Natural killer cell (primary cell): Measurements from ENCODE around the gene MAPKAP1. TPM values are rescaled to one million over a fixed set of nuclear protein-coding genes. Genes with fewer than 3 reads are reported as not detected.
"Not testable (repeated sequence)": the region's sequence is repeated elsewhere in the genome, so short reads cannot be mapped to it uniquely, and the experiment has no call there.

Source experiments
- ATAC-seq, 3 donors: fragments of 150-1000 bp in 2 of 3; fragments of 200-7000 bp in 1 of 3; cut with Tn5 transposase; 1 replicate in 1 of 3; 2 replicates in 2 of 3; pipeline ENCODE4 v1.10.0; 2021; ENCODE audit warnings: mild to moderate bottlenecking in 2 of 3, moderate library complexity in 2 of 3
- DNase-seq, 2 donors: peaks; one replicate each; pipeline versions ENCODE4 v3.0.0 to v3.0.0-alpha.2; 2013 to 2021; ENCODE audit warnings: mixed read lengths in 1 of 2
- H3K27ac ChIP-seq: one replicate; pipeline ENCODE4 v1.5.1; 2013; ENCODE audit warnings: mild to moderate bottlenecking, low read length
- H3K27me3 ChIP-seq: one replicate; pipeline ENCODE4 v1.6.1; 2013; ENCODE audit warnings: low read length; ENCODE audit not compliant: control insufficient read depth, insufficient read depth
- H3K36me3 ChIP-seq: one replicate; pipeline ENCODE4 v1.6.1; 2013; ENCODE audit warnings: low read length; ENCODE audit not compliant: control insufficient read depth, insufficient read depth
- H3K4me1 ChIP-seq: one replicate; pipeline ENCODE4 v1.6.1; 2013; ENCODE audit warnings: low read length; ENCODE audit not compliant: control insufficient read depth, insufficient read depth
- H3K4me3 ChIP-seq: one replicate; pipeline ENCODE4 v1.5.1; 2013; ENCODE audit warnings: low read length
- H3K9me3 ChIP-seq: one replicate; pipeline ENCODE4 v1.6.1; 2013; ENCODE audit warnings: low read length; ENCODE audit not compliant: control insufficient read depth, insufficient read depth
- H3K27ac Mint-ChIP-seq, 2 donors: one replicate each; pipeline ENCODE4 v1.8.0; 2022; ENCODE audit warnings: mild to moderate bottlenecking in 2 of 2, mixed read lengths in 2 of 2, moderate library complexity in 1 of 2
- H3K27me3 Mint-ChIP-seq, 2 donors: one replicate each; pipeline ENCODE4 v1.8.0; 2022; ENCODE audit warnings: low read depth in 2 of 2, mixed read lengths in 2 of 2
- H3K36me3 Mint-ChIP-seq: one replicate; pipeline ENCODE4 v1.8.0; 2022; ENCODE audit warnings: mixed read lengths
- H3K4me1 Mint-ChIP-seq, 2 donors: one replicate each; pipeline ENCODE4 v1.8.0; 2022; ENCODE audit warnings: mixed read lengths in 2 of 2
- H3K4me3 Mint-ChIP-seq: one replicate; pipeline ENCODE4 v1.8.0; 2022; ENCODE audit warnings: mild to moderate bottlenecking, moderate library complexity, mixed read lengths
- H3K9me3 Mint-ChIP-seq, 2 donors: one replicate each; pipeline ENCODE4 v1.8.0; 2022; ENCODE audit warnings: mixed read lengths in 2 of 2
- WGBS: methylation state at CpG from one replicate; pipeline ENCODE4 v1.1.7; 2013; ENCODE audit warnings: missing lambda C conversion rate; ENCODE audit not compliant: insufficient coverage; 5-methylcytosine and 5-hydroxymethylcytosine counted together
- intact Hi-C: fragments of 100-400 bp; cut with micrococcal nuclease; formaldehyde crosslinking; loops from one replicate; pipeline ENCODE4 v1.14.2; 2022
- total RNA-seq, 4 donors: library from RNA; stranded (reverse); fragments of 120-200 nt in 1 of 4; gene quantifications; one replicate each; pipeline versions ENCODE4 v1.2.3 to v1.2.4, GENCODE V29; 2013 to 2022
- TF ChIP-seq, protein P1 (sequence below): fragments of 200-600 bp; IDR thresholded peaks from one replicate; pipeline ENCODE4 v1.8.0; 2022; ENCODE audit warnings: antibody characterized with exemption

The MAPKAP1 gene
- total RNA-seq, 3 donors from 2014 or later (not counting 1 experiment from before 2014, with no cell fraction given): 51.1 to 73.0 (median 58.8) TPM

DNA sequence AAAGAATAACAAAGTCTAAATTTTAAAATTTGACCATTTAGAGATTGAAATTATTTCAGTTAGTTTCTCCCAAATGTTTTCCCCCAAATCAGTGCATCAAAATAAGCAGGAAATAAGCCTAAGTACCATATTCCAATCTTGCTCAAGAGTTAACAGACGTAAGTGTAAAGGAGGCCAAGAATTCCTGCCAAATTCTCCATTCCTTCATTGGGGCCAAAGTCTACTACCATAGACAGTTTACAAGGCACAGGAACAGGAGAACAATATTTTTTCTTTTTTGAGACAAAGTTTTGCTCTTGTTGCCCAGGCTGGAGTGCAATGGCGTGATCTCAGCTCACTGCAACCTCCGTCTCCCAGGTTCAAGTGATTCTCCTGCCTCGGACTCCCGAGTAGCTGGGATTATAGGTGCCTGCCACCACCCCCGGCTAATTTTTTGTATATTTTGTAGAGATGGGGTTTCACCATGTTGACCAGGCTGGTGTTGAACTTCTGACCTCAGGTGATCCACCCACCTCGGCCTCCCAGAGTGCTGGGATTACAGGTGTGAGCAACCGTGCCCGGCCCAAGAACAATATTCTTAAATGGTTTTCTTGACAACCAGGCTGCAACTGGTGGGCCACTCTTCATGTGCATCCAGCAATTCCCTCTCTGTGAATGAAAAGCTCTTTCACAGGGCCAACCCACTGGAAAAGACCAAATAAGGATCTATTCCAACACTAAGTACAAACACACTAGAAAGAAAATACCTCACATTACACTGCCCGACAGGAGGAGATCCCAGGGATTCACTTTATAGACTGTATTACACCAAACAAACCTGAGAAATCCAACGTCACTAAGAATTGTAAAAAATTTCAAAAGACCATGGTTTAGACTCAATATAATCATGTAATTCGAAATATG is 127.7 kb downstream of the MAPKAP1 start:
- no peaks in the 10 kb centered on the region for H3K4me1 ChIP-seq
- intact Hi-C loops: no loop called here
- TF ChIP-seq, protein P1, sequence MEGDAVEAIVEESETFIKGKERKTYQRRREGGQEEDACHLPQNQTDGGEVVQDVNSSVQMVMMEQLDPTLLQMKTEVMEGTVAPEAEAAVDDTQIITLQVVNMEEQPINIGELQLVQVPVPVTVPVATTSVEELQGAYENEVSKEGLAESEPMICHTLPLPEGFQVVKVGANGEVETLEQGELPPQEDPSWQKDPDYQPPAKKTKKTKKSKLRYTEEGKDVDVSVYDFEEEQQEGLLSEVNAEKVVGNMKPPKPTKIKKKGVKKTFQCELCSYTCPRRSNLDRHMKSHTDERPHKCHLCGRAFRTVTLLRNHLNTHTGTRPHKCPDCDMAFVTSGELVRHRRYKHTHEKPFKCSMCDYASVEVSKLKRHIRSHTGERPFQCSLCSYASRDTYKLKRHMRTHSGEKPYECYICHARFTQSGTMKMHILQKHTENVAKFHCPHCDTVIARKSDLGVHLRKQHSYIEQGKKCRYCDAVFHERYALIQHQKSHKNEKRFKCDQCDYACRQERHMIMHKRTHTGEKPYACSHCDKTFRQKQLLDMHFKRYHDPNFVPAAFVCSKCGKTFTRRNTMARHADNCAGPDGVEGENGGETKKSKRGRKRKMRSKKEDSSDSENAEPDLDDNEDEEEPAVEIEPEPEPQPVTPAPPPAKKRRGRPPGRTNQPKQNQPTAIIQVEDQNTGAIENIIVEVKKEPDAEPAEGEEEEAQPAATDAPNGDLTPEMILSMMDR: no peak
- H3K27me3 ChIP-seq: no peaks in the 10 kb centered on the region
- H3K9me3 Mint-ChIP-seq: no peaks in the 10 kb centered on the region
- H3K9me3 ChIP-seq: no peaks in the 10 kb centered on the region
- ATAC-seq (no peak), DNase-seq (no peak)
- H3K4me1 Mint-ChIP-seq: peaks cover 19 to 23% of the 10 kb centered on the region in 2 donors
- no peak overlapping the region for H3K27ac Mint-ChIP-seq
- peaks cover 4% of the 10 kb centered on the region for H3K36me3 ChIP-seq
- no peak overlapping the region for H3K27ac ChIP-seq
- no peaks in the 10 kb centered on the region for H3K36me3 Mint-ChIP-seq
- no peaks in the 10 kb centered on the region for H3K27me3 Mint-ChIP-seq
- no peak overlapping the region for H3K4me3 ChIP-seq
- over 99% methylated on average over 11 of the region's 12 CpGs for WGBS
- H3K4me3 Mint-ChIP-seq: no peak overlapping the region

GRCh38 chr9:125574126-125574877 is 132.7 kb downstream of the MAPKAP1 start:
- H3K4me3 ChIP-seq: no peak overlapping the region
- H3K36me3 ChIP-seq: no peaks in the 10 kb centered on the region
- Mint-ChIP-seq H3K4me3 (no peak overlapping the region), H3K27ac (no peak overlapping the region), H3K4me1 (peaks cover 22 to 29% of the 10 kb centered on the region in 2 donors), H3K27me3 (no peaks in the 10 kb centered on the region), H3K9me3 (no peaks in the 10 kb centered on the region), H3K36me3 (no peaks in the 10 kb centered on the region)
- no peaks in the 10 kb centered on the region for H3K27me3 ChIP-seq
- DNase-seq (no peak), ATAC-seq (no peak)
- no peaks in the 10 kb centered on the region for H3K4me1 ChIP-seq
- peaks cover 5% of the 10 kb centered on the region for H3K9me3 ChIP-seq
- TF ChIP-seq, protein P1: no peak
- 90% methylated on average over 1 of the region's 2 CpGs for WGBS
- no peak overlapping the region for H3K27ac ChIP-seq
- intact Hi-C loops: no loop called here

DNA sequence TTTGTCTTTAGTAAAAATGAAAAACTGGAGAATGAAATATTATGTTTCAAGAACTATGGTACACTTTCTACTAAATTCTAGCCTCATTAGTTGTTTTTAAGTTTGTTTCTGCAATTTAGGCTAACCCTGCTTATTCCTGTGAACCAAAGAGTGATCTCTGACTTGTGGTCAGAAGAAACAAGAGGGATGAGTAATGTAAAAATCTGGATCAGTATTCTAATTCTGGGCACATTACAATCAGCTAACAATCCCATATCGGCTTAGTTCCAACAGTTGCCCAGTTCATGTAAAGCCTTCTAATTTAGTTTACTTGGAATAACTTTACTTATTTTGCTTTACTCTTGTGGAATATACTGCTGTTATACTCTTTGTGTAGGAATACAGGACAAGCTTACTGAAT is 134.5 kb downstream of the MAPKAP1 start:
- H3K27ac ChIP-seq, H3K27ac Mint-ChIP-seq, intact Hi-C loops, H3K27me3 Mint-ChIP-seq, H3K36me3 Mint-ChIP-seq, H3K36me3 ChIP-seq, DNase-seq, H3K27me3 ChIP-seq, H3K4me3 ChIP-seq, H3K9me3 Mint-ChIP-seq, H3K4me1 ChIP-seq, ATAC-seq, H3K9me3 ChIP-seq, H3K4me3 Mint-ChIP-seq: not testable (repeated sequence)
- WGBS: no CpG with 5 or more reads among the region's 1 CpG
- peaks cover 22 to 37% of the 10 kb centered on the region in 2 donors for H3K4me1 Mint-ChIP-seq

DNA sequence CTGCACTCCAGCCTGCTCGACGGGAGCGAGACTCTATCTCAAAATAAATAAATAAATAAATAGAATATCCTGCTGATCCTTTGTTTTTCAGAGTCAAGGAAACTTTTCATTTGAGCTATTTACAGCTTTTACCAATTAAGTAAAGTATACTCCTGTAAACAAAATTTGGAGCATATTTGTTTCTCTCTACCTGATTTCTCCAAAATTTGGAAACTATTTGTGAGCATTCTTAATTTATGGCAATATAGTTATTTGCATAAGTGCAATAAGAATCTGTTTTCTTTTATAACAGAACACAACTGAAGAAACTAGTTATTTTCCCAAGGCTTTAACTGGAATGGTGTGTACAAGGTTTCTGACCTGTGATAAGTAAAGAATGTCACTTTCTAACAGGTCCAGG is 135.2 kb downstream of the MAPKAP1 start:
- H3K4me3 ChIP-seq, H3K9me3 ChIP-seq, H3K36me3 ChIP-seq, ATAC-seq, intact Hi-C loops, H3K27ac ChIP-seq, H3K27me3 Mint-ChIP-seq, H3K36me3 Mint-ChIP-seq, H3K4me3 Mint-ChIP-seq, H3K4me1 ChIP-seq, H3K27ac Mint-ChIP-seq, H3K9me3 Mint-ChIP-seq, DNase-seq, H3K27me3 ChIP-seq: not testable (repeated sequence)
- peaks cover 26 to 41% of the 10 kb centered on the region in 2 donors for H3K4me1 Mint-ChIP-seq
- no CpG with 5 or more reads among the region's 3 CpGs for WGBS
